Measurements from ENCODE around the gene ILF3.

DNA sequence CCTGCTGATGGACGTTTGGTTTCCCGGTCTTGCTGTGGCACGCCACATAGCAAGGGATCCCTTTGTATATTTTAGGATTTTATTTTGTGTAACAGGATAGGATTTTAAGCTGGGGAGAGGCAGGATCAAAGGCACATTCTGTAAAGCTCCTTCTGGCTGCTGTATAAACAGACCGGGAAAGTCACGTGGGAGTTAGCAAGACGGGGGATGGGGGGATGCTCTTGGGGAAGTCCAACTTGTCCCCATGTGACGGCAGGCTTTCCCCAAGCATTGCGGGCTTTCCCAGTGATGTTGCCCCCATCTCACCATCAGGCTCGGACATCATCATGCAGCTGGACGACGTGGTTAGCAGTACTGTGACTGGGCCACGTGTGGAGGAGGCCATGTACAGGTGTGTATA, 52.8 kb downstream of the ILF3 start:
- TF ChIP-seq, protein P1, sequence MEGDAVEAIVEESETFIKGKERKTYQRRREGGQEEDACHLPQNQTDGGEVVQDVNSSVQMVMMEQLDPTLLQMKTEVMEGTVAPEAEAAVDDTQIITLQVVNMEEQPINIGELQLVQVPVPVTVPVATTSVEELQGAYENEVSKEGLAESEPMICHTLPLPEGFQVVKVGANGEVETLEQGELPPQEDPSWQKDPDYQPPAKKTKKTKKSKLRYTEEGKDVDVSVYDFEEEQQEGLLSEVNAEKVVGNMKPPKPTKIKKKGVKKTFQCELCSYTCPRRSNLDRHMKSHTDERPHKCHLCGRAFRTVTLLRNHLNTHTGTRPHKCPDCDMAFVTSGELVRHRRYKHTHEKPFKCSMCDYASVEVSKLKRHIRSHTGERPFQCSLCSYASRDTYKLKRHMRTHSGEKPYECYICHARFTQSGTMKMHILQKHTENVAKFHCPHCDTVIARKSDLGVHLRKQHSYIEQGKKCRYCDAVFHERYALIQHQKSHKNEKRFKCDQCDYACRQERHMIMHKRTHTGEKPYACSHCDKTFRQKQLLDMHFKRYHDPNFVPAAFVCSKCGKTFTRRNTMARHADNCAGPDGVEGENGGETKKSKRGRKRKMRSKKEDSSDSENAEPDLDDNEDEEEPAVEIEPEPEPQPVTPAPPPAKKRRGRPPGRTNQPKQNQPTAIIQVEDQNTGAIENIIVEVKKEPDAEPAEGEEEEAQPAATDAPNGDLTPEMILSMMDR (IDR thresholded peaks at IDR 0.05) = no peak
- TF ChIP-seq POLR2A (IDR thresholded peaks at IDR 0.05) = no peak
